Skeletal muscle satellite cell (primary cell): ENCODE results near the gene CASP8. TPM values are rescaled to one million over a fixed set of nuclear protein-coding genes. Genes with fewer than 3 reads are reported as not detected.

Experiments
- H3K27me3 ChIP-seq: 2 replicates; pipeline ENCODE4 v1.7.0; 2013; ENCODE audit warnings: low read length; ENCODE audit not compliant: control insufficient read depth, insufficient read depth
- H3K36me3 ChIP-seq: 2 replicates; pipeline ENCODE4 v1.7.0; 2013; ENCODE audit warnings: mild to moderate bottlenecking, control low read depth, low read length; ENCODE audit not compliant: insufficient read depth
- H3K4me1 ChIP-seq: 2 replicates; pipeline ENCODE4 v1.7.0; 2013; ENCODE audit warnings: low read length; ENCODE audit not compliant: control insufficient read depth, insufficient read depth
- H3K4me2 ChIP-seq: 2 replicates; pipeline ENCODE4 v1.7.0; 2013; ENCODE audit warnings: mild to moderate bottlenecking, low read length
- H3K4me3 ChIP-seq: 2 replicates; pipeline ENCODE4 v1.7.0; 2013; ENCODE audit warnings: low read length
- H3K9ac ChIP-seq: 2 replicates; pipeline ENCODE4 v1.7.0; 2013; ENCODE audit warnings: mild to moderate bottlenecking, low read depth, low read length, moderate library complexity
- H3K9me3 ChIP-seq: replicated peaks from 2 replicates; pipeline ENCODE4 v1.7.0; 2013; ENCODE audit warnings: mild to moderate bottlenecking, control low read depth, low read length
- small RNA-seq: library from RNA; depleted of rRNA; stranded (forward); fragments of <200 nt; gene quantifications from one replicate; pipeline ENCODE3, GENCODE V24; 2012

Gene CASP8

GRCh38 chr2:201319511-201319910 is 59.2 kb downstream of the CASP8 start:
- no peak overlapping the region for H3K4me2 ChIP-seq
- no peak overlapping the region for H3K4me3 ChIP-seq
- H3K36me3 ChIP-seq = peaks cover 14% of the 10 kb centered on the region
- no peak overlapping the region for H3K9ac ChIP-seq
- H3K9me3 ChIP-seq = no peaks in the 10 kb centered on the region
- no peaks in the 10 kb centered on the region for H3K27me3 ChIP-seq
- H3K4me1 ChIP-seq = no peaks in the 10 kb centered on the region

- H3K9me3 ChIP-seq = no peaks in the 10 kb centered on the region
These were observed 59.9 kb downstream of the CASP8 start for GRCh38 chr2:201320257-201320656.

GRCh38 chr2:201320701-201321100 is 60.4 kb downstream of the CASP8 start:
- Histone ChIP-seq H3K4me3 (no peak overlapping the region), H3K9me3 (no peaks in the 10 kb centered on the region), H3K9ac (no peak overlapping the region), H3K4me1 (no peaks in the 10 kb centered on the region), H3K36me3 (peaks cover 14% of the 10 kb centered on the region), H3K27me3 (no peaks in the 10 kb centered on the region), H3K4me2 (no peak overlapping the region)

More at GRCh38 chr2:201320257-201320656, 59.9 kb downstream of the CASP8 start:
- Histone ChIP-seq H3K4me2 (no peak overlapping the region), H3K36me3 (peaks cover 14% of the 10 kb centered on the region), H3K4me1 (no peaks in the 10 kb centered on the region), H3K4me3 (no peak overlapping the region), H3K27me3 (no peaks in the 10 kb centered on the region), H3K9ac (no peak overlapping the region)

- Histone ChIP-seq H3K4me3 (no peak overlapping the region), H3K9ac (no peak overlapping the region), H3K36me3 (peaks cover 14% of the 10 kb centered on the region), H3K4me1 (no peaks in the 10 kb centered on the region), H3K9me3 (no peaks in the 10 kb centered on the region), H3K4me2 (no peak overlapping the region), H3K27me3 (no peaks in the 10 kb centered on the region)
These were observed 62.4 kb downstream of the CASP8 start for GRCh38 chr2:201322772-201323171.

GRCh38 chr2:201327678-201328077 is 67.3 kb downstream of the CASP8 start:
- no peaks in the 10 kb centered on the region for H3K36me3 ChIP-seq
- no peak overlapping the region for H3K4me2 ChIP-seq
- H3K4me1 ChIP-seq = no peaks in the 10 kb centered on the region
- no peak overlapping the region for H3K9ac ChIP-seq
- H3K4me3 ChIP-seq = no peak overlapping the region
- H3K27me3 ChIP-seq = no peaks in the 10 kb centered on the region
- no peaks in the 10 kb centered on the region for H3K9me3 ChIP-seq

GRCh38 chr2:201329409-201329808 is 69.1 kb downstream of the CASP8 start:
- H3K36me3 ChIP-seq = no peaks in the 10 kb centered on the region
- H3K4me2 ChIP-seq = no peak overlapping the region
- H3K9me3 ChIP-seq = no peaks in the 10 kb centered on the region
- no peaks in the 10 kb centered on the region for H3K27me3 ChIP-seq
- H3K4me1 ChIP-seq = no peaks in the 10 kb centered on the region
- H3K9ac ChIP-seq = no peak overlapping the region
- H3K4me3 ChIP-seq = no peak overlapping the region

Small RNA genes within 50 kb of the gene (small RNA-seq; reads per million reads assigned to genes)
- gene MTND4LP13 = not detected
